Thyroid gland (tissue), 4 donors: ENCODE results near the gene SH3BP4.
"Not testable (repeated sequence)": the region's sequence is repeated elsewhere in the genome, so short reads cannot be mapped to it uniquely, and the experiment has no call there.

Experiments used
- CTCF ChIP-seq, 6 experiments: fragments of 200-600 bp in 3 of 6; fragments of 450-650 bp in 3 of 6; sonication (generic) in 3 of 6; IDR thresholded peaks; one replicate each; pipeline ENCODE4 v1.5.1; 2016 to 2019; ENCODE audit warnings: antibody characterized with exemption in 6 of 6, mild to moderate bottlenecking in 2 of 6, inconsistent platforms in 1 of 6, moderate library complexity in 1 of 6
- POLR2A ChIP-seq, 2 donors: fragments of 450-650 bp; IDR thresholded peaks; one replicate each; pipeline ENCODE4 v1.6.1; 2017; ENCODE audit warnings: antibody characterized with exemption in 2 of 2, mild to moderate bottlenecking in 2 of 2, moderate library complexity in 1 of 2

- TF ChIP-seq POLR2A, CTCF (IDR thresholded peaks at IDR 0.05): not testable (repeated sequence)
These were observed 105.8 kb downstream of the SH3BP4 start for GRCh38 chr2:235057616-235058015.
